ENCODE data around the gene RRP1B.

DNA sequence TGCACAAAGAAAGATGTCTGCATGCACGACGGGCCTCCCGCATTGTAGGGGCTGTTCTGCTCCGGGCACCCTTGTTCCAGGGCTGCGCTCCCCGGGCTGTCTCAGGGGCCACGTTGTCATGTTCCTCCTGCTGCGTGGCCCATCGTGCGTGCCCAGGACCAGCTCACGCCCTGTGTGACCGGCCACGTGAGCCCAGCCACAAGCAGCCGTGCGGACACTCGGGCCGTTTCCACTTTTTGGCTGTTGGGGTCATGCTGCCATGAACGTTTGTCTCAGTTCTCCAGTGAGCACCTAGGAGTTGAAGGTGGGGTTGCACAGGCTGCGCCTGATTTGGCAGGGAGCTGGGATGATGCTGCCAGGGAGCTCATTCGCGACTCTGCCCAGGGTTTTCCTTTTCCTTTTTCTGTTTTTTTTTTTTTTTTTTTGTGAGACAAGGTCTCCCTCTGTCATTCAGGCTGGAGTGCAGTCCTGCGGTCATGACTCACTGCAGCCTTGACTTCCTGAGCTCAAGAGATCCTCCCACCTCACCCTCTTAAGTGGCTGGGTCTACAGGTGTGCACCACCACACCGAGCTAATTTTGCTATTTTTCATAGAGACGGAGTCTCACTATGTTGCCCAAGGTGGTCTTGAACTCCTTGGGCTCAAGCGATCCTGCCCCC, 77.0 kb downstream of the RRP1B start:
- TF ChIP-seq EP300 (IDR thresholded peaks at IDR 0.05; ENCODE audit: borderline replicate concordance) (no peak), NFIC (IDR thresholded peaks at IDR 0.05) (no peak)
- TF ChIP-seq, protein P1, sequence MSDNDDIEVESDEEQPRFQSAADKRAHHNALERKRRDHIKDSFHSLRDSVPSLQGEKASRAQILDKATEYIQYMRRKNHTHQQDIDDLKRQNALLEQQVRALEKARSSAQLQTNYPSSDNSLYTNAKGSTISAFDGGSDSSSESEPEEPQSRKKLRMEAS (IDR thresholded peaks at IDR 0.05) = no peak
